ENCODE results near the gene CKM. TPM values are rescaled to one million over a fixed set of nuclear protein-coding genes. Genes with fewer than 3 reads are reported as not detected.
"Not testable (repeated sequence)": the region's sequence is repeated elsewhere in the genome, so short reads cannot be mapped to it uniquely, and the experiment has no call there.

The CKM gene
- total RNA-seq, 1 donor from 2014 or later, result 0.41 TPM

- Histone ChIP-seq H3K4me3 (no peak overlapping the region), H3K4me1 (no peaks in the 10 kb centered on the region), H3K9me3 (no peaks in the 10 kb centered on the region), H3K27me3 (peaks cover 8% of the 10 kb centered on the region), H3K36me3 (no peaks in the 10 kb centered on the region), H3K27ac (no peak overlapping the region)
- TF ChIP-seq CTCF (IDR thresholded peaks at IDR 0.05), result no peak
- intact Hi-C loops (cut with DNase I), result no loop called here
- DNase-seq (no peak), ATAC-seq (peak; percentile 51)
Observed at GRCh38 chr19:45311621-45312020, 11.1 kb downstream of the CKM start.

GRCh38 chr19:45309322-45309721, 13.4 kb downstream of the CKM start:
- H3K36me3 ChIP-seq; H3K4me1 ChIP-seq; intact Hi-C loops (cut with DNase I); H3K27me3 ChIP-seq; H3K4me3 ChIP-seq; H3K27ac ChIP-seq; DNase-seq; ATAC-seq; H3K9me3 ChIP-seq: not testable (repeated sequence)

GRCh38 chr19:45307361-45307760, 15.3 kb downstream of the CKM start:
- H3K9me3 ChIP-seq, result no peaks in the 10 kb centered on the region

GRCh38 chr19:45306518-45307027, 16.1 kb downstream of the CKM start:
- no peak for TF ChIP-seq CTCF (IDR thresholded peaks at IDR 0.05)
- H3K9me3 ChIP-seq, result no peaks in the 10 kb centered on the region
- no peak overlapping the region for H3K4me3 ChIP-seq
- H3K27ac ChIP-seq, result no peak overlapping the region
- H3K4me1 ChIP-seq, result no peaks in the 10 kb centered on the region
- ATAC-seq (no peak), DNase-seq (no peak)
- H3K27me3 ChIP-seq, result no peaks in the 10 kb centered on the region
- no peaks in the 10 kb centered on the region for H3K36me3 ChIP-seq
- intact Hi-C loops (cut with DNase I), result no loop called here

More at GRCh38 chr19:45307361-45307760, 15.3 kb downstream of the CKM start:
- intact Hi-C loops (cut with DNase I), result no loop called here
- Histone ChIP-seq H3K27me3 (no peaks in the 10 kb centered on the region), H3K4me1 (no peaks in the 10 kb centered on the region), H3K4me3 (no peak overlapping the region), H3K27ac (no peak overlapping the region), H3K36me3 (no peaks in the 10 kb centered on the region)
- DNase-seq (no peak), ATAC-seq (no peak)
- TF ChIP-seq CTCF (IDR thresholded peaks at IDR 0.05), result no peak

GRCh38 chr19:45306040-45306439, 16.6 kb downstream of the CKM start:
- Histone ChIP-seq H3K27ac (no peak overlapping the region), H3K4me1 (no peaks in the 10 kb centered on the region), H3K36me3 (no peaks in the 10 kb centered on the region), H3K27me3 (no peaks in the 10 kb centered on the region), H3K9me3 (no peaks in the 10 kb centered on the region), H3K4me3 (no peak overlapping the region)
- TF ChIP-seq CTCF (IDR thresholded peaks at IDR 0.05), result no peak
- ATAC-seq (no peak), DNase-seq (no peak)
- intact Hi-C loops (cut with DNase I), result no loop called here

- TF ChIP-seq CTCF (IDR thresholded peaks at IDR 0.05), result no peak
- Histone ChIP-seq H3K4me1 (no peaks in the 10 kb centered on the region), H3K27me3 (no peaks in the 10 kb centered on the region), H3K36me3 (no peaks in the 10 kb centered on the region), H3K27ac (no peak overlapping the region), H3K9me3 (no peaks in the 10 kb centered on the region), H3K4me3 (no peak overlapping the region)
- DNase-seq (no peak), ATAC-seq (no peak)
- intact Hi-C loops (cut with DNase I), result no loop called here
Observed at GRCh38 chr19:45305421-45305820, 17.3 kb downstream of the CKM start.

All from upper lobe of right lung (tissue), 1 donor.